Liver (tissue), 9 donors: ENCODE measurements around the gene IFI35. TPM values are rescaled to one million over a fixed set of nuclear protein-coding genes. Genes with fewer than 3 reads are reported as not detected.

Source experiments
- DNase-seq: peaks from one replicate; pipeline ENCODE4 v3.0.0-alpha.2; 2017; ENCODE audit warnings: low spot score
- H3K27ac ChIP-seq, 2 donors: one replicate each; pipeline ENCODE4 v1.7.0; 2013; ENCODE audit warnings: inconsistent platforms in 2 of 2, low read length in 2 of 2, control low read depth in 1 of 2, low read depth in 1 of 2, mild to moderate bottlenecking in 1 of 2
- H3K27me3 ChIP-seq, 4 donors: one replicate each; pipeline versions ENCODE4 v1.6.1 to v1.7.0; 2013; ENCODE audit warnings: low read length in 3 of 4, inconsistent platforms in 1 of 4, mild to moderate bottlenecking in 1 of 4, moderate library complexity in 1 of 4; ENCODE audit not compliant: control insufficient read depth in 4 of 4, insufficient read depth in 4 of 4
- H3K36me3 ChIP-seq, 4 donors: one replicate each; pipeline versions ENCODE4 v1.6.1 to v1.7.0; 2013; ENCODE audit warnings: low read length in 3 of 4, mild to moderate bottlenecking in 3 of 4, low read depth in 1 of 4, moderate library complexity in 1 of 4; ENCODE audit not compliant: control insufficient read depth in 4 of 4, insufficient read depth in 3 of 4
- H3K4me1 ChIP-seq, 4 donors: one replicate each; pipeline versions ENCODE4 v1.6.1 to v1.7.0; 2013; ENCODE audit warnings: low read length in 3 of 4, mild to moderate bottlenecking in 3 of 4, moderate library complexity in 1 of 4; ENCODE audit not compliant: control insufficient read depth in 4 of 4, insufficient read depth in 4 of 4
- H3K4me3 ChIP-seq, 3 donors: one replicate each; pipeline versions ENCODE4 v1.6.1 to v1.7.0; 2013; ENCODE audit warnings: low read length in 3 of 3, control low read depth in 1 of 3, low read depth in 1 of 3, mild to moderate bottlenecking in 1 of 3
- H3K9ac ChIP-seq, 2 donors: one replicate each; pipeline ENCODE4 v1.7.0; 2013; ENCODE audit warnings: low read length in 2 of 2, mild to moderate bottlenecking in 2 of 2, moderate library complexity in 2 of 2, control low read depth in 1 of 2, low read depth in 1 of 2
- H3K9me3 ChIP-seq, 4 donors: one replicate each; pipeline versions ENCODE4 v1.6.1 to v1.7.0; 2013; ENCODE audit warnings: low read length in 3 of 4; ENCODE audit not compliant: control insufficient read depth in 4 of 4
- FOXA1 ChIP-seq: IDR thresholded peaks from 2 replicates; pipeline ENCODE4 v1.6.1; 2016; ENCODE audit warnings: antibody characterized with exemption
- FOXA2 ChIP-seq: IDR thresholded peaks from 2 replicates; pipeline ENCODE4 v1.6.1; 2016; ENCODE audit warnings: antibody characterized with exemption
- GABPA ChIP-seq, 2 donors: IDR thresholded peaks in 1 of 2; conservative IDR thresholded peaks in 1 of 2; 2 replicates each; pipeline ENCODE4 v1.6.1; 2016; ENCODE audit warnings: antibody characterized with exemption in 2 of 2, mild to moderate bottlenecking in 1 of 2, moderate library complexity in 1 of 2
- HNF4A ChIP-seq, 2 donors: conservative IDR thresholded peaks; 2 replicates each; pipeline ENCODE4 v1.6.1; 2016; ENCODE audit warnings: antibody characterized with exemption in 2 of 2, mild to moderate bottlenecking in 2 of 2
- HNF4G ChIP-seq: IDR thresholded peaks from 2 replicates; pipeline ENCODE4 v1.6.1; 2016; ENCODE audit warnings: antibody characterized with exemption
- JUND ChIP-seq, 2 donors: IDR thresholded peaks; 2 replicates each; pipeline ENCODE4 v1.6.1; 2016; ENCODE audit warnings: antibody characterized with exemption in 2 of 2
- NR2F2 ChIP-seq: IDR thresholded peaks from 2 replicates; pipeline ENCODE4 v1.6.1; 2016; ENCODE audit warnings: antibody characterized with exemption
- RAD21 ChIP-seq, 2 donors: IDR thresholded peaks; 2 replicates each; pipeline ENCODE4 v1.6.1; 2016; ENCODE audit warnings: antibody characterized with exemption in 2 of 2, mild to moderate bottlenecking in 2 of 2
- RXRA ChIP-seq, 2 donors: IDR thresholded peaks; 2 replicates each; pipeline ENCODE4 v1.6.1; 2017 to 2018; ENCODE audit warnings: antibody characterized with exemption in 2 of 2, mild to moderate bottlenecking in 1 of 2
- SP1 ChIP-seq: IDR thresholded peaks from 2 replicates; pipeline ENCODE4 v1.6.1; 2018; ENCODE audit warnings: antibody characterized with exemption, mild to moderate bottlenecking
- TAF1 ChIP-seq: conservative IDR thresholded peaks from 2 replicates; pipeline ENCODE4 v1.6.1; 2016; ENCODE audit warnings: antibody characterized with exemption, mild to moderate bottlenecking
- WGBS: extraction: QIAGEN DNeasy Blood & Tissue Kit; methylation state at CpG from one replicate; pipeline ENCODE4 v1.1.7; 2013; 5-methylcytosine and 5-hydroxymethylcytosine counted together
- polyA plus RNA-seq, 2 donors: library from polyadenylated mRNA; stranded (reverse) in 1 of 2; unstranded in 1 of 2; fragments of 200-250 nt in 1 of 2; fragments of >200 nt in 1 of 2; fragmentation: Nextera tagmentation in 1 of 2; extraction: Ambion mirVana in 1 of 2; gene quantifications; one replicate each; pipeline versions ENCODE4 v1.2.1 to v1.2.3, GENCODE V29; 2013 to 2015
- total RNA-seq, 2 donors: library from RNA; depleted of rRNA; stranded (reverse); fragments of >200 nt; gene quantifications; one replicate each; pipeline ENCODE4 v1.2.3, GENCODE V29; 2014
- TF ChIP-seq, protein P1 (sequence below): IDR thresholded peaks from 2 replicates; pipeline ENCODE4 v1.6.1; 2016; ENCODE audit warnings: antibody characterized with exemption
- TF ChIP-seq, protein P2 (sequence below): fragments of 150-350 bp; IDR thresholded peaks from 2 replicates; pipeline ENCODE4 v1.5.1; 2017; ENCODE audit warnings: improper control_type of control experiment, low read depth, low read length; ENCODE audit not compliant: missing input control
- TF ChIP-seq, protein P3 (sequence below): IDR thresholded peaks from 2 replicates; pipeline ENCODE4 v1.6.1; 2016; ENCODE audit warnings: antibody characterized with exemption
- TF ChIP-seq, protein P4 (sequence below): IDR thresholded peaks from 2 replicates; pipeline ENCODE4 v1.6.1; 2016; ENCODE audit warnings: antibody characterized with exemption
- TF ChIP-seq, protein P5 (sequence below): IDR thresholded peaks from 2 replicates; pipeline ENCODE4 v1.6.1; 2016; ENCODE audit warnings: antibody characterized with exemption, mild to moderate bottlenecking
- donor health status: healthy.
- donor health status: healthy.
- donor health status: healthy.
- donor health status: healthy.
- donor health status: healthy.

Gene IFI35
- total and polyA plus RNA-seq, 4 donors = 11.9 to 34.6 (median 22.0) TPM

DNA sequence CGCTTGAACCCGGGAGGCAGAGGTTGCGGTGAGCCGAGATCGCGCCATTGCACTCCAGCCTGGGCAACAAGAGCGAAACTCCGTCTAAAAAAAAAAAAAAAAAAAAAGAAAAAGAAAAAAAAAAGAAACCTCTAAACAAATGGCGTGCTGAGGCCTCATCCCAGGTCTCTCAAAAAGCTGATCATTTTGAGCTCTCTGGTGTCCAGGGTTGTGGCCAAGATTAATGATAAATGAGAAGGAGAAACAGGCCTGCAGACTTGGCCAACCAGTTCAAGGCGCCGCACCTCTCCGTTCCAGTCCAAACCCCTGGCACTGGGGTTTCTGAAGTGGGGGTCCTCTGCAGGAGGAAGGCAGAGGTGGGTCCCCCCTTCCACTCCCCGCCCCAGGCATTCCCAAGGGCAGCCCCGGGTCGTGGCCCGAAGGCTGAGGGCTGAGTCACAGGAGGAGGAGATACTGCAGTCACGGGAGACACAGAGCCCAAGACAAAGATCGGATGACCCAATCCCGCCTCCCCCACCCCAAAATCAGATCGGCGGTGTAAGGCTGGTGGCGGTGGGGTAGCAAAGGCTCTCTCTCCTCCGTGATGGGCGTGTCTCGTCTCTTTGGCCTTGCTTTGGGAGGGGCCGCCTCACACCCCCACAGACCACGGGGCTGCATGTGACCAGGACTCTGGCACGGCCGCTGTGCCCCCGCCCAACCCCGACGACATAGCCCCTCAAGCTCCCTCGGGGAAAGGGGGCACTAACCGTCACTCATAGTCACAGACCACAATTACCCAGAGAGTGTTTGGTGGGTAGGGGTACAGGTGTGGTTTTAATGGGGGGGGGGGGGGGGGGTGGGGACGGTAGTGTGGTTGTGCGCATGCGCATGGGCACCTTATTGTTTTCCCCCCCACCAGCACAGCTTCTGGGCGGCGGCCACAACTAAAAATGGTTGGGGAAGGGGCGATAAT is 14.5 kb downstream of the IFI35 start:
- H3K9me3 ChIP-seq = no peaks in the 10 kb centered on the region
- WGBS = 32% methylated on average over 40 of the region's 40 CpGs
- DNase-seq = no peak
- no peak for TF ChIP-seq GABPA (IDR thresholded peaks at IDR 0.05 in 1 of 2, conservative IDR thresholded peaks at IDR 0.05 in 1 of 2)
- no peak for TF ChIP-seq RXRA (IDR thresholded peaks at IDR 0.05)
- no peak for TF ChIP-seq SP1
- TF ChIP-seq JUND (IDR thresholded peaks at IDR 0.05) = no peak
- TF ChIP-seq, protein P1, sequence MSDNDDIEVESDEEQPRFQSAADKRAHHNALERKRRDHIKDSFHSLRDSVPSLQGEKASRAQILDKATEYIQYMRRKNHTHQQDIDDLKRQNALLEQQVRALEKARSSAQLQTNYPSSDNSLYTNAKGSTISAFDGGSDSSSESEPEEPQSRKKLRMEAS = no peak
- TF ChIP-seq TAF1 = no peak
- TF ChIP-seq HNF4A (conservative IDR thresholded peaks at IDR 0.05) = no peak
- no peak for TF ChIP-seq RAD21 (IDR thresholded peaks at IDR 0.05)
- peaks cover 0 to under 1% (median 0%) of the 10 kb centered on the region in 4 donors for H3K36me3 ChIP-seq
- peaks cover 6 to 32% (median 19%) of the 10 kb centered on the region in 4 donors for H3K4me1 ChIP-seq
- no peaks in the 10 kb centered on the region for H3K27me3 ChIP-seq
- H3K4me3 ChIP-seq = peak overlapping the region; percentile 59 to 92 (median 85)
- no peak overlapping the region for H3K9ac ChIP-seq
- H3K27ac ChIP-seq = peak overlapping the region; percentile 70 to 80

DNA sequence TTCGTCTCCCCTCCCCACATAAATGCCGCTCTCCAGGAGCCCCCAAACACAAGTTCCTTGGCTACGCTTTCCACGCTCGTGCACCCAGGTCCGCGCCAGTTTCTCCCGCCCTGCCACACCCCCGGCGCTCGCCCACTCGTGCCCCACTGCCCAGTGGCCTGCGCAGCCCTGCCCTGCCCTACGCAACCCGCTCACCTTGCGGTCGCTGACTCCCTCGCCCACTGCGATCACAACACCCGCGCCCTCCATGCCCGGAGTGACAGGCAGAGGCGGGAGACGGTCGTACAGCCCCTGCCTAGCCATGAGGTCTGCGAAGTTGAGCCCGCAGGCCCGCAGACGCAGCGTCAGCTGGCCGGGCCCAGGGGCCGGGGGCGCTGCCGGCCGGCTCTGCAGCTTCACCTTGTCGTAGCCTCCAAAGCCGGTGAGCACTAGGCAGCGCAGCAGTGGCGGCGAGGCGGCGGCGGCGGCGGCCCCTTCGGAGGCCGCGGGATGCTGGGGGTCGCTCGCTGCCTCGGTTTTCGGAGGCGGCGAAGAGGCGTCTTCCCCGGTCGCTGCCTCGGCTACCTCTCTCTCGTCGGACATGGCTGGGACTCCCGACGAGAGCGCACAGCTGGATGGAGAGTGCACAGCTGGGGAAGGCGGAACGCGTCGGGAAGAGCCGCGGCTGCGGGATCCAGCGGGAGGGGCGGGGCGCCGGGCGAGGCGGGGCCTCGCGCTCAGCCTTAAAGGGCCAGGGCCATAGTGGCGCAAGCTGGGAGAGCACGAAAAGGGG is 15.3 kb downstream of the IFI35 start, which contains the start of gene VAT1:
TSS of gene VAT1 (minus strand) at position 645 of the 772 bp plus-strand sequence. CDS start at position 582, 63 bp downstream.
- Histone ChIP-seq H3K36me3 (no peaks in the 10 kb centered on the region), H3K9ac (peak within 1 kb of the TSS in 1 of 2 donors; percentile 36), H3K27ac (peak within 1 kb of the TSS; percentile 70 to 80), H3K9me3 (no peaks in the 10 kb centered on the region), H3K4me1 (peaks cover 6 to 30% (median 18%) of the 10 kb centered on the region in 4 donors), H3K4me3 (peak within 1 kb of the TSS; percentile 59 to 92 (median 85)), H3K27me3 (no peaks in the 10 kb centered on the region)
- WGBS = under 1% methylated on average over 80 of the region's 80 CpGs
- no peak for TF ChIP-seq GABPA (IDR thresholded peaks at IDR 0.05 in 1 of 2, conservative IDR thresholded peaks at IDR 0.05 in 1 of 2)
- TF ChIP-seq, protein P1 = no peak
- TF ChIP-seq NR2F2 = no peak
- TF ChIP-seq FOXA1 = no peak
- TF ChIP-seq TAF1 = no peak
- TF ChIP-seq, protein P2, sequence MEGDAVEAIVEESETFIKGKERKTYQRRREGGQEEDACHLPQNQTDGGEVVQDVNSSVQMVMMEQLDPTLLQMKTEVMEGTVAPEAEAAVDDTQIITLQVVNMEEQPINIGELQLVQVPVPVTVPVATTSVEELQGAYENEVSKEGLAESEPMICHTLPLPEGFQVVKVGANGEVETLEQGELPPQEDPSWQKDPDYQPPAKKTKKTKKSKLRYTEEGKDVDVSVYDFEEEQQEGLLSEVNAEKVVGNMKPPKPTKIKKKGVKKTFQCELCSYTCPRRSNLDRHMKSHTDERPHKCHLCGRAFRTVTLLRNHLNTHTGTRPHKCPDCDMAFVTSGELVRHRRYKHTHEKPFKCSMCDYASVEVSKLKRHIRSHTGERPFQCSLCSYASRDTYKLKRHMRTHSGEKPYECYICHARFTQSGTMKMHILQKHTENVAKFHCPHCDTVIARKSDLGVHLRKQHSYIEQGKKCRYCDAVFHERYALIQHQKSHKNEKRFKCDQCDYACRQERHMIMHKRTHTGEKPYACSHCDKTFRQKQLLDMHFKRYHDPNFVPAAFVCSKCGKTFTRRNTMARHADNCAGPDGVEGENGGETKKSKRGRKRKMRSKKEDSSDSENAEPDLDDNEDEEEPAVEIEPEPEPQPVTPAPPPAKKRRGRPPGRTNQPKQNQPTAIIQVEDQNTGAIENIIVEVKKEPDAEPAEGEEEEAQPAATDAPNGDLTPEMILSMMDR = no peak
- no peak for TF ChIP-seq FOXA2
- no peak for TF ChIP-seq SP1
- TF ChIP-seq, protein P3, sequence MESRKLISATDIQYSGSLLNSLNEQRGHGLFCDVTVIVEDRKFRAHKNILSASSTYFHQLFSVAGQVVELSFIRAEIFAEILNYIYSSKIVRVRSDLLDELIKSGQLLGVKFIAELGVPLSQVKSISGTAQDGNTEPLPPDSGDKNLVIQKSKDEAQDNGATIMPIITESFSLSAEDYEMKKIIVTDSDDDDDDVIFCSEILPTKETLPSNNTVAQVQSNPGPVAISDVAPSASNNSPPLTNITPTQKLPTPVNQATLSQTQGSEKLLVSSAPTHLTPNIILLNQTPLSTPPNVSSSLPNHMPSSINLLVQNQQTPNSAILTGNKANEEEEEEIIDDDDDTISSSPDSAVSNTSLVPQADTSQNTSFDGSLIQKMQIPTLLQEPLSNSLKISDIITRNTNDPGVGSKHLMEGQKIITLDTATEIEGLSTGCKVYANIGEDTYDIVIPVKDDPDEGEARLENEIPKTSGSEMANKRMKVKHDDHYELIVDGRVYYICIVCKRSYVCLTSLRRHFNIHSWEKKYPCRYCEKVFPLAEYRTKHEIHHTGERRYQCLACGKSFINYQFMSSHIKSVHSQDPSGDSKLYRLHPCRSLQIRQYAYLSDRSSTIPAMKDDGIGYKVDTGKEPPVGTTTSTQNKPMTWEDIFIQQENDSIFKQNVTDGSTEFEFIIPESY = no peak
- no peak for TF ChIP-seq RXRA (IDR thresholded peaks at IDR 0.05)
- TF ChIP-seq RAD21 (IDR thresholded peaks at IDR 0.05) = peak; percentile 39 to 41
- TF ChIP-seq, protein P4, sequence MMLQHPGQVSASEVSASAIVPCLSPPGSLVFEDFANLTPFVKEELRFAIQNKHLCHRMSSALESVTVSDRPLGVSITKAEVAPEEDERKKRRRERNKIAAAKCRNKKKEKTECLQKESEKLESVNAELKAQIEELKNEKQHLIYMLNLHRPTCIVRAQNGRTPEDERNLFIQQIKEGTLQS = no peak
- TF ChIP-seq JUND (IDR thresholded peaks at IDR 0.05) = no peak
- no peak for TF ChIP-seq HNF4A (conservative IDR thresholded peaks at IDR 0.05)
- no peak for TF ChIP-seq HNF4G
- TF ChIP-seq, protein P5, sequence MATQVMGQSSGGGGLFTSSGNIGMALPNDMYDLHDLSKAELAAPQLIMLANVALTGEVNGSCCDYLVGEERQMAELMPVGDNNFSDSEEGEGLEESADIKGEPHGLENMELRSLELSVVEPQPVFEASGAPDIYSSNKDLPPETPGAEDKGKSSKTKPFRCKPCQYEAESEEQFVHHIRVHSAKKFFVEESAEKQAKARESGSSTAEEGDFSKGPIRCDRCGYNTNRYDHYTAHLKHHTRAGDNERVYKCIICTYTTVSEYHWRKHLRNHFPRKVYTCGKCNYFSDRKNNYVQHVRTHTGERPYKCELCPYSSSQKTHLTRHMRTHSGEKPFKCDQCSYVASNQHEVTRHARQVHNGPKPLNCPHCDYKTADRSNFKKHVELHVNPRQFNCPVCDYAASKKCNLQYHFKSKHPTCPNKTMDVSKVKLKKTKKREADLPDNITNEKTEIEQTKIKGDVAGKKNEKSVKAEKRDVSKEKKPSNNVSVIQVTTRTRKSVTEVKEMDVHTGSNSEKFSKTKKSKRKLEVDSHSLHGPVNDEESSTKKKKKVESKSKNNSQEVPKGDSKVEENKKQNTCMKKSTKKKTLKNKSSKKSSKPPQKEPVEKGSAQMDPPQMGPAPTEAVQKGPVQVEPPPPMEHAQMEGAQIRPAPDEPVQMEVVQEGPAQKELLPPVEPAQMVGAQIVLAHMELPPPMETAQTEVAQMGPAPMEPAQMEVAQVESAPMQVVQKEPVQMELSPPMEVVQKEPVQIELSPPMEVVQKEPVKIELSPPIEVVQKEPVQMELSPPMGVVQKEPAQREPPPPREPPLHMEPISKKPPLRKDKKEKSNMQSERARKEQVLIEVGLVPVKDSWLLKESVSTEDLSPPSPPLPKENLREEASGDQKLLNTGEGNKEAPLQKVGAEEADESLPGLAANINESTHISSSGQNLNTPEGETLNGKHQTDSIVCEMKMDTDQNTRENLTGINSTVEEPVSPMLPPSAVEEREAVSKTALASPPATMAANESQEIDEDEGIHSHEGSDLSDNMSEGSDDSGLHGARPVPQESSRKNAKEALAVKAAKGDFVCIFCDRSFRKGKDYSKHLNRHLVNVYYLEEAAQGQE = peak; percentile 13
- DNase-seq = peak; percentile 81
